Neural progenitor cell (in vitro differentiated cells): Measurements from ENCODE around the gene PDE3A. TPM values are rescaled to one million over a fixed set of nuclear protein-coding genes. Genes with fewer than 3 reads are reported as not detected.

Source experiments
- DNase-seq: peaks from one replicate; pipeline ENCODE4 v3.0.0-alpha.2; 2016; ENCODE audit warnings: low spot score
- H2AFZ ChIP-seq: fragments of 200-600 bp; sonication (generic); replicated peaks from 2 replicates; pipeline ENCODE4 v1.6.1; 2016; ENCODE audit warnings: antibody characterized with exemption
- H3F3A ChIP-seq: fragments of 200-600 bp; sonication (generic); 2 replicates; pipeline ENCODE4 v1.6.1; 2016; ENCODE audit warnings: antibody characterized with exemption, low read depth
- H3K27ac ChIP-seq: fragments of 200-600 bp; sonication (generic); 2 replicates; pipeline ENCODE4 v1.5.1; 2016; ENCODE audit warnings: mild to moderate bottlenecking
- H3K27me3 ChIP-seq: fragments of 200-600 bp; sonication (generic); 2 replicates; pipeline ENCODE4 v1.6.1; 2016; ENCODE audit warnings: mild to moderate bottlenecking, moderate library complexity
- H3K36me3 ChIP-seq: fragments of 200-600 bp; sonication (generic); 2 replicates; pipeline ENCODE4 v1.5.1; 2016
- H3K4me1 ChIP-seq: fragments of 200-600 bp; sonication (generic); 2 replicates; pipeline ENCODE4 v1.6.1; 2016; ENCODE audit warnings: mixed run types
- H3K4me2 ChIP-seq: fragments of 200-600 bp; sonication (generic); 2 replicates; pipeline ENCODE4 v1.6.1; 2016
- H3K4me3 ChIP-seq: fragments of 200-600 bp; sonication (generic); 2 replicates; pipeline ENCODE4 v1.5.1; 2016
- H3K79me2 ChIP-seq: fragments of 200-600 bp; sonication (generic); 2 replicates; pipeline ENCODE4 v1.6.1; 2016; ENCODE audit warnings: low read depth
- H3K9ac ChIP-seq: fragments of 200-600 bp; sonication (generic); 2 replicates; pipeline ENCODE4 v1.6.1; 2016
- H3K9me3 ChIP-seq: fragments of 200-600 bp; sonication (generic); 2 replicates; pipeline ENCODE4 v1.5.1; 2016; ENCODE audit warnings: low read depth
- H4K20me1 ChIP-seq: fragments of 200-600 bp; sonication (generic); 2 replicates; pipeline ENCODE4 v1.6.1; 2016; ENCODE audit warnings: low read depth
- H3K27ac Mint-ChIP-seq: 3 replicates; pipeline ENCODE4 v1.8.0; 2021; ENCODE audit warnings: mixed read lengths
- H3K27me3 Mint-ChIP-seq: 2 replicates; pipeline ENCODE4 v1.8.0; 2022; ENCODE audit warnings: low read depth, mild to moderate bottlenecking, inconsistent platforms, moderate library complexity, mixed read lengths; ENCODE audit not compliant: insufficient read depth
- H3K36me3 Mint-ChIP-seq: 3 replicates; pipeline ENCODE4 v1.8.0; 2021; ENCODE audit warnings: mixed read lengths
- H3K4me1 Mint-ChIP-seq: 3 replicates; pipeline ENCODE4 v1.8.0; 2021; ENCODE audit warnings: mixed read lengths
- H3K4me3 Mint-ChIP-seq: 3 replicates; pipeline ENCODE4 v1.8.0; 2021; ENCODE audit warnings: mild to moderate bottlenecking, moderate library complexity, mixed read lengths
- H3K9me3 Mint-ChIP-seq: 3 replicates; pipeline ENCODE4 v1.8.0; 2020; ENCODE audit warnings: mixed read lengths
- CTCF ChIP-seq: fragments of 200-600 bp; sonication (generic); IDR thresholded peaks from 2 replicates; pipeline ENCODE4 v1.5.1; 2017; ENCODE audit warnings: antibody characterized with exemption, mild to moderate bottlenecking
- EZH2 ChIP-seq: fragments of 200-600 bp; sonication (generic); IDR thresholded peaks from 2 replicates; pipeline ENCODE4 v1.6.1; 2017; ENCODE audit warnings: antibody characterized with exemption, mild to moderate bottlenecking, moderate library complexity
- EZH2phosphoT487 ChIP-seq: fragments of 200-600 bp; sonication (generic); IDR thresholded peaks from 2 replicates; pipeline ENCODE4 v1.6.1; 2017; ENCODE audit warnings: antibody characterized with exemption
- total RNA-seq: library from RNA; depleted of rRNA; stranded (reverse); fragments of >200 nt; gene quantifications from 2 replicates; pipeline ENCODE4 v1.2.3, GENCODE V29; 2015; ENCODE audit warnings: low replicate concordance

PDE3A gene
- total RNA-seq, 1 donor from 2014 or later = 0.47 TPM

GRCh38 chr12:20376984-20377383 lies 8.6 kb downstream of the PDE3A start:
- Mint-ChIP-seq H3K36me3 (no peaks in the 10 kb centered on the region), H3K9me3 (no peaks in the 10 kb centered on the region), H3K27me3 (no peaks in the 10 kb centered on the region), H3K4me3 (no peak overlapping the region), H3K4me1 (peaks cover 14% of the 10 kb centered on the region), H3K27ac (no peak overlapping the region)
- peaks cover 2% of the 10 kb centered on the region for H3K27me3 ChIP-seq
- TF ChIP-seq EZH2phosphoT487 (no peak), CTCF (peak; percentile 51), EZH2 (no peak)
- no peak overlapping the region for H3K27ac ChIP-seq
- no peaks in the 10 kb centered on the region for H3F3A ChIP-seq
- no peaks in the 10 kb centered on the region for H3K4me1 ChIP-seq
- H3K79me2 ChIP-seq = no peaks in the 10 kb centered on the region
- DNase-seq = peak; percentile 10
- H3K4me3 ChIP-seq = no peak overlapping the region
- H3K9me3 ChIP-seq = no peaks in the 10 kb centered on the region
- no peak overlapping the region for H3K9ac ChIP-seq
- H2AFZ ChIP-seq = no peak overlapping the region
- H3K4me2 ChIP-seq = no peak overlapping the region
- no peaks in the 10 kb centered on the region for H4K20me1 ChIP-seq
- H3K36me3 ChIP-seq = no peaks in the 10 kb centered on the region

GRCh38 chr12:20377750-20378149 lies 9.4 kb downstream of the PDE3A start:
- H4K20me1 ChIP-seq = no peaks in the 10 kb centered on the region
- no peak overlapping the region for H3K4me3 ChIP-seq
- no peak overlapping the region for H3K27ac ChIP-seq
- no peak overlapping the region for H3K4me2 ChIP-seq
- H3K9me3 ChIP-seq = no peaks in the 10 kb centered on the region
- no peaks in the 10 kb centered on the region for H3F3A ChIP-seq
- Mint-ChIP-seq H3K27ac (no peak overlapping the region), H3K36me3 (no peaks in the 10 kb centered on the region), H3K4me3 (no peak overlapping the region), H3K27me3 (no peaks in the 10 kb centered on the region), H3K9me3 (no peaks in the 10 kb centered on the region), H3K4me1 (peaks cover 12% of the 10 kb centered on the region)
- H3K9ac ChIP-seq = no peak overlapping the region
- H2AFZ ChIP-seq = no peak overlapping the region
- TF ChIP-seq CTCF (no peak), EZH2 (no peak), EZH2phosphoT487 (no peak)
- no peaks in the 10 kb centered on the region for H3K27me3 ChIP-seq
- DNase-seq = no peak
- no peaks in the 10 kb centered on the region for H3K36me3 ChIP-seq
- H3K4me1 ChIP-seq = no peaks in the 10 kb centered on the region
- H3K79me2 ChIP-seq = no peaks in the 10 kb centered on the region

GRCh38 chr12:20382117-20382516 lies 13.8 kb downstream of the PDE3A start:
- Histone ChIP-seq H3K9me3 (no peaks in the 10 kb centered on the region), H3K79me2 (no peaks in the 10 kb centered on the region), H3K27ac (no peak overlapping the region), H3K4me2 (no peak overlapping the region), H2AFZ (no peak overlapping the region), H3K27me3 (no peaks in the 10 kb centered on the region), H3K9ac (no peak overlapping the region), H3K4me3 (no peak overlapping the region), H4K20me1 (no peaks in the 10 kb centered on the region), H3K4me1 (no peaks in the 10 kb centered on the region), H3F3A (no peaks in the 10 kb centered on the region), H3K36me3 (no peaks in the 10 kb centered on the region)
- Mint-ChIP-seq H3K27me3 (no peaks in the 10 kb centered on the region), H3K36me3 (peaks cover 1% of the 10 kb centered on the region), H3K4me3 (no peak overlapping the region), H3K9me3 (peaks cover 9% of the 10 kb centered on the region), H3K27ac (no peak overlapping the region), H3K4me1 (peaks cover 5% of the 10 kb centered on the region)
- no peak for DNase-seq
- TF ChIP-seq EZH2phosphoT487 (no peak), EZH2 (no peak), CTCF (no peak)
